Measurements from ENCODE around the gene FAM168A. TPM values are rescaled to one million over a fixed set of nuclear protein-coding genes. Genes with fewer than 3 reads are reported as not detected.

FAM168A gene
- total RNA-seq, 1 donor from 2014 or later = 19.3 TPM

DNA sequence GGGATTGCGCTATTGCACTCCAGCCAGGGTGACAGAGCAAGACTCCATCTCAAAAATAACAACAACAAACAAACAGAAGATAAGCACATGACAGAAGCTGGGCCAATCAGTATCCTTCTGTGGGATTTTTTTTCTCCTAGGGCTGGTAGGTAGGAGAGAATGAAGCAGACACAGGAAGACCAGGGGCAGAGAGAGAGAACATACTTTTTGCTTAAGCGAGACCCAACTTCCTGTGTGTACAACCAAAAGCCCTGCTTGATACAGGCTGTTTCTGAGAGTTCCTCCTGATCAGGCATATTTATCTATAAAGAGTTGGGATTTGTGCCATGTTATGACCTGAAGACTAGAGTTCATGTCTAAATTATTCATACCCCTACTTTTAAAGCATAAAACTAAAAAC, 36.1 kb upstream of the FAM168A start:
- no peak overlapping the region for H3K9ac ChIP-seq
- H3K9me3 ChIP-seq (ENCODE audit: low read depth) = no peaks in the 10 kb centered on the region
- H2AFZ ChIP-seq (replicated peaks) = no peak overlapping the region
- Mint-ChIP-seq H3K4me3 (peak overlapping the region; percentile 27), H3K4me1 (peaks cover 9% of the 10 kb centered on the region), H3K27me3 (ENCODE audit: insufficient read depth, low read depth) (peaks cover 12% of the 10 kb centered on the region), H3K36me3 (no peaks in the 10 kb centered on the region), H3K9me3 (peaks cover 3% of the 10 kb centered on the region), H3K27ac (no peak overlapping the region)
- no peaks in the 10 kb centered on the region for H3K36me3 ChIP-seq
- DNase-seq (ENCODE audit: low spot score) = no peak
- H3K4me2 ChIP-seq = no peak overlapping the region
- peaks cover 10% of the 10 kb centered on the region for H3F3A ChIP-seq (ENCODE audit: low read depth)
- H3K79me2 ChIP-seq (ENCODE audit: low read depth) = no peaks in the 10 kb centered on the region
- no peaks in the 10 kb centered on the region for H4K20me1 ChIP-seq (ENCODE audit: low read depth)
- H3K4me1 ChIP-seq = peaks cover 12% of the 10 kb centered on the region
- TF ChIP-seq EZH2phosphoT487 (IDR thresholded peaks at IDR 0.05) (no peak), EZH2 (IDR thresholded peaks at IDR 0.05) (no peak)
- TF ChIP-seq, protein P1, sequence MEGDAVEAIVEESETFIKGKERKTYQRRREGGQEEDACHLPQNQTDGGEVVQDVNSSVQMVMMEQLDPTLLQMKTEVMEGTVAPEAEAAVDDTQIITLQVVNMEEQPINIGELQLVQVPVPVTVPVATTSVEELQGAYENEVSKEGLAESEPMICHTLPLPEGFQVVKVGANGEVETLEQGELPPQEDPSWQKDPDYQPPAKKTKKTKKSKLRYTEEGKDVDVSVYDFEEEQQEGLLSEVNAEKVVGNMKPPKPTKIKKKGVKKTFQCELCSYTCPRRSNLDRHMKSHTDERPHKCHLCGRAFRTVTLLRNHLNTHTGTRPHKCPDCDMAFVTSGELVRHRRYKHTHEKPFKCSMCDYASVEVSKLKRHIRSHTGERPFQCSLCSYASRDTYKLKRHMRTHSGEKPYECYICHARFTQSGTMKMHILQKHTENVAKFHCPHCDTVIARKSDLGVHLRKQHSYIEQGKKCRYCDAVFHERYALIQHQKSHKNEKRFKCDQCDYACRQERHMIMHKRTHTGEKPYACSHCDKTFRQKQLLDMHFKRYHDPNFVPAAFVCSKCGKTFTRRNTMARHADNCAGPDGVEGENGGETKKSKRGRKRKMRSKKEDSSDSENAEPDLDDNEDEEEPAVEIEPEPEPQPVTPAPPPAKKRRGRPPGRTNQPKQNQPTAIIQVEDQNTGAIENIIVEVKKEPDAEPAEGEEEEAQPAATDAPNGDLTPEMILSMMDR (IDR thresholded peaks at IDR 0.05) = no peak
- H3K27ac ChIP-seq = no peak overlapping the region
- no peak overlapping the region for H3K4me3 ChIP-seq
- H3K27me3 ChIP-seq = no peaks in the 10 kb centered on the region

DNA sequence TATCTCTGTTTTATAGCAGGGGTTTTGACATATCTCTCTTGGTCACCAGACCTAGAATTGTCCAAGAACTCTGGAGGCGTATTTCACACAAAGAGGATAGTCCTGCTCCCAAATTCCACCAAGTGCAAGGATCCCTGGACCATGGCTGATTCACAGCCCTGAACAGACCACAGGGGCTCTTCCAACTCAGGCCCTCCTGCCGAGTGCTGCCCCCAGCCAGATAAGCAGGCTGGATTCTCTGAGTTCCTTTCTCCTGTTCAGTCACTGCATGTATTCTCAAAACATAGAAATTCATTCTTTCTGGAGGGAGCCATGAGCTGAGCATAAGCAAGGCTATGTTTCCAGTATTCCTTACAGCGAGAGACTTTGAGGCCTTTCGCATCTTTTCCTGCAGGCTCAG, 35.1 kb upstream of the FAM168A start:
- Mint-ChIP-seq H3K9me3 (peaks cover 3% of the 10 kb centered on the region), H3K36me3 (no peaks in the 10 kb centered on the region), H3K4me3 (no peak overlapping the region), H3K27me3 (ENCODE audit: insufficient read depth, low read depth) (peaks cover 12% of the 10 kb centered on the region), H3K27ac (no peak overlapping the region), H3K4me1 (peaks cover 16% of the 10 kb centered on the region)
- Histone ChIP-seq H4K20me1 (ENCODE audit: low read depth) (no peaks in the 10 kb centered on the region), H3K27me3 (no peaks in the 10 kb centered on the region), H3K79me2 (ENCODE audit: low read depth) (no peaks in the 10 kb centered on the region), H3K4me2 (no peak overlapping the region), H3K9me3 (ENCODE audit: low read depth) (no peaks in the 10 kb centered on the region), H3K27ac (no peak overlapping the region), H3K4me3 (no peak overlapping the region), H3K4me1 (peaks cover 17% of the 10 kb centered on the region), H2AFZ (replicated peaks) (no peak overlapping the region), H3K9ac (no peak overlapping the region), H3F3A (ENCODE audit: low read depth) (peaks cover 20% of the 10 kb centered on the region), H3K36me3 (no peaks in the 10 kb centered on the region)
- TF ChIP-seq, protein P1 (IDR thresholded peaks at IDR 0.05) = no peak
- TF ChIP-seq EZH2 (IDR thresholded peaks at IDR 0.05) (no peak), EZH2phosphoT487 (IDR thresholded peaks at IDR 0.05) (no peak)
- DNase-seq (ENCODE audit: low spot score) = no peak

DNA sequence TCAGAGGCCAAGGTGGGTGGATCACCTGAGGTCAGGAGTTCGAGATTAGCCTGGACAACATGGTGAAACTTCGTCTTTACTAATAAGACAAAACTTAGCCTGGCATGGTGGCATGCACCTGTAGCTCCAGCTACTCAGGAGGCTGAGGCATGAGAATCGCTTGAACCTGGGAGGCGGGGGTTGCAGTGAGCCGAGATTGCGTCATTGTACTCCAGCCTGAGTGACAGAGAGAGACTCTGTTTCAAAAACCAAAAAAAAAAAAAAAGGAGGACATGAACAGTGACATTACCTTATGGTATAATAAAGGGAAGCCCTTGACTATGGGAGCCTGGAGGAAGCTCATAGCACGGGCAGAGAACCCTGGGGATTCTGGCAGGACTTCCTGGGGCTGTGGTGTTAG, 32.0 kb upstream of the FAM168A start:
- TF ChIP-seq, protein P1 (IDR thresholded peaks at IDR 0.05) = no peak
- TF ChIP-seq EZH2phosphoT487 (IDR thresholded peaks at IDR 0.05) (no peak), EZH2 (IDR thresholded peaks at IDR 0.05) (no peak)
- peak overlapping the region; percentile 58 for H3K27ac Mint-ChIP-seq
- no peaks in the 10 kb centered on the region for H3K36me3 ChIP-seq
- no peak overlapping the region for H2AFZ ChIP-seq (replicated peaks)
- peaks cover 22% of the 10 kb centered on the region for H3K4me1 Mint-ChIP-seq
- no peaks in the 10 kb centered on the region for H3K36me3 Mint-ChIP-seq
- H4K20me1 ChIP-seq (ENCODE audit: low read depth) = no peaks in the 10 kb centered on the region
- no peaks in the 10 kb centered on the region for H3K27me3 ChIP-seq
- H3K79me2 ChIP-seq (ENCODE audit: low read depth) = no peaks in the 10 kb centered on the region
- peaks cover 25% of the 10 kb centered on the region for H3F3A ChIP-seq (ENCODE audit: low read depth)
- DNase-seq (ENCODE audit: low spot score) = no peak
- H3K9me3 Mint-ChIP-seq = peaks cover 3% of the 10 kb centered on the region
- peaks cover 7% of the 10 kb centered on the region for H3K27me3 Mint-ChIP-seq (ENCODE audit: insufficient read depth, low read depth)
- no peaks in the 10 kb centered on the region for H3K9me3 ChIP-seq (ENCODE audit: low read depth)
- H3K4me3 Mint-ChIP-seq = no peak overlapping the region
- no peak overlapping the region for H3K4me2 ChIP-seq
- no peak overlapping the region for H3K4me3 ChIP-seq
- H3K9ac ChIP-seq = no peak overlapping the region
- no peak overlapping the region for H3K27ac ChIP-seq
- peaks cover 17% of the 10 kb centered on the region for H3K4me1 ChIP-seq
